HL-60/S4 treated with retinoic acid at 250 ng/mL for 4 days and 3 days (cell line): Measurements from ENCODE around the gene CADM4.
"Not testable (repeated sequence)": the region's sequence is repeated elsewhere in the genome, so short reads cannot be mapped to it uniquely, and the experiment has no call there.

Source experiments
- in situ Hi-C: fragments of 300-500 bp; cut with MboI; formaldehyde crosslinking; loops from 2 replicates; pipeline ENCODE4 v1.7.0; 2022; ENCODE audit warnings: low sequenced_read_pairs

Gene CADM4

GRCh38 chr19:43639519-43640423, at the start of gene CADM4:
CADM4 (minus strand) TSS chr19:43639850; CDS start chr19:43639790, 60 bp downstream.
- in situ Hi-C loops, result no loop called here

GRCh38 chr19:43688059-43688701, 48.5 kb upstream of the CADM4 start:
- in situ Hi-C loops, result no loop called here

- in situ Hi-C loops, result no loop called here
Measured at GRCh38 chr19:43687660-43687997, 48.0 kb upstream of the CADM4 start.

- in situ Hi-C loops, result no loop called here
Measured at GRCh38 chr19:43684326-43684725, 44.7 kb upstream of the CADM4 start.

- in situ Hi-C loops, result no loop called here
Measured at GRCh38 chr19:43683905-43684304, 44.3 kb upstream of the CADM4 start.

GRCh38 chr19:43682824-43683661, 43.4 kb upstream of the CADM4 start:
- in situ Hi-C loops, result no loop called here

- in situ Hi-C loops, result not testable (repeated sequence)
Measured at GRCh38 chr19:43682269-43682668, 42.6 kb upstream of the CADM4 start.

- in situ Hi-C loops, result no loop called here
Measured at GRCh38 chr19:43681821-43682220, 42.2 kb upstream of the CADM4 start.

GRCh38 chr19:43678512-43679261, 39.0 kb upstream of the CADM4 start:
- in situ Hi-C loops, result no loop called here

- in situ Hi-C loops, result no loop called here
Measured at GRCh38 chr19:43675906-43676305, 36.3 kb upstream of the CADM4 start.

GRCh38 chr19:43675269-43675879, 35.7 kb upstream of the CADM4 start:
- in situ Hi-C loops, result no loop called here

GRCh38 chr19:43674596-43674995, 34.9 kb upstream of the CADM4 start:
- in situ Hi-C loops, result no loop called here

- in situ Hi-C loops, result no loop called here
Measured at GRCh38 chr19:43674183-43674582, 34.5 kb upstream of the CADM4 start.

GRCh38 chr19:43673637-43674036, 34.0 kb upstream of the CADM4 start:
- in situ Hi-C loops, result no loop called here

GRCh38 chr19:43672061-43672679, 32.5 kb upstream of the CADM4 start:
- in situ Hi-C loops, result no loop called here

GRCh38 chr19:43668406-43669109, 28.9 kb upstream of the CADM4 start:
- in situ Hi-C loops, result no loop called here

- in situ Hi-C loops, result no loop called here
Measured at GRCh38 chr19:43667876-43668405, 28.3 kb upstream of the CADM4 start.

GRCh38 chr19:43667126-43667875, 27.7 kb upstream of the CADM4 start:
- in situ Hi-C loops, result no loop called here
